SK-MEL-5 (cell line): ENCODE measurements around the gene KIAA0408. TPM values are rescaled to one million over a fixed set of nuclear protein-coding genes. Genes with fewer than 3 reads are reported as not detected.

ENCODE experiments used
- DNase-seq: peaks from one replicate; pipeline ENCODE4 v3.0.0-alpha.2; 2016; ENCODE audit warnings: low read depth, low spot score
- in situ Hi-C: cut with HindIII; loops from 2 replicates; pipeline ENCODE4 v1.10.0; 2016; ENCODE audit warnings: low sequenced_read_pairs, high pct_unique_total_duplicates, low pct_unique_long_range_greater_than_20kb
- total RNA-seq: library from RNA; depleted of rRNA; stranded (reverse); fragments of >200 nt; shearing (Covaris generic); gene quantifications from 2 replicates; pipeline ENCODE4 v1.2.3, GENCODE V29; 2014

Gene KIAA0408
- total RNA-seq, 1 experiment from 2014 or later, result 3.2 TPM

DNA sequence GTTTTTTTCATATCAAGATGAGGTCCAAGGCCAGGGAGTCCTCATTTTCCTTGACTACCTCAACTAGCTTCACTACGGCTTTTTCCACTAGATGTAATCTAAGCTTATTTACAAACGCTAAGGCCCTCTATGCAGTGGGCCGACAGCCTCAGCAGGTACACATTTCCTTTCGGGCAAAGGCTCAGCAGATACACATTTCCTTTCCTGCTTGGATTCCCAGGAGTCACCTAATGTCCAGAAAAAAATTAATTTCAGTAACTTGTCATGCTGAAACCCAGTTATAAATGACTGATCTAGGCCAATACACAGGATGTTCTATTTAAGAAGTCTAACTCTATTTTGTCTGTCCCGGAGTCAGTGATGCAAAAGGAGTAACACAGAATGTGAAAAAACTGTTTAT is 7.2 kb upstream of the KIAA0408 start:
- in situ Hi-C loops, result no loop called here
- DNase-seq, result no peak

GRCh38 chr6:127464881-127465459 is 5.8 kb upstream of the KIAA0408 start:
- peak; percentile 73 for DNase-seq

GRCh38 chr6:127464161-127464880 is 5.1 kb upstream of the KIAA0408 start:
- in situ Hi-C loops, result no loop called here
- no peak for DNase-seq

More at GRCh38 chr6:127464881-127465459, 5.8 kb upstream of the KIAA0408 start:
- in situ Hi-C loops, result no loop called here

GRCh38 chr6:127463056-127463455 is 3.9 kb upstream of the KIAA0408 start:
- in situ Hi-C loops, result no loop called here
- DNase-seq, result no peak

GRCh38 chr6:127462376-127462775 is 3.2 kb upstream of the KIAA0408 start:
- peak; percentile 47 for DNase-seq
- in situ Hi-C loops, result no loop called here

DNA sequence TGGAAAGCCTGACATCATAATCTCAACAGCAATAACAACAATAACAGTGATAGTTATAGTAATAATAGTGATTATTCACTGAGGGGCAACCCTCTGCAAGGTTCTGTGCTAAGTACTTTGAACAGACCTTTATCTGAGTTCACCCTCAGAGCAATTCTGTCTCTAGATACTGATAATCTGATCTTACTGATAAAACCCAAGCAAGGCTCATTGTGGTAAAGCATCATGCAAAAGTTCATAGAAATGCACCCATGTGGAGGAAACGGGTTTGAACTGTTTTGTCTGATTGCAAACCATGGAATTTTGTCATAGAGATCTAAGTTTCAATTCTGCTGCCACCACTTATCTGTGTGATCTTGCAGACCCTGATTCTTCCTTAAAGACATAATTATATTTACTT is 1.3 kb upstream of the KIAA0408 start:
- DNase-seq, result no peak
- in situ Hi-C loops, result no loop called here

- in situ Hi-C loops, result no loop called here
- DNase-seq, result peak; percentile 32
Measured at GRCh38 chr6:127458817-127459216, 372 bp downstream of the KIAA0408 start.

GRCh38 chr6:127458222-127458621 is 967 bp downstream of the KIAA0408 start:
- no peak for DNase-seq
- in situ Hi-C loops, result no loop called here

DNA sequence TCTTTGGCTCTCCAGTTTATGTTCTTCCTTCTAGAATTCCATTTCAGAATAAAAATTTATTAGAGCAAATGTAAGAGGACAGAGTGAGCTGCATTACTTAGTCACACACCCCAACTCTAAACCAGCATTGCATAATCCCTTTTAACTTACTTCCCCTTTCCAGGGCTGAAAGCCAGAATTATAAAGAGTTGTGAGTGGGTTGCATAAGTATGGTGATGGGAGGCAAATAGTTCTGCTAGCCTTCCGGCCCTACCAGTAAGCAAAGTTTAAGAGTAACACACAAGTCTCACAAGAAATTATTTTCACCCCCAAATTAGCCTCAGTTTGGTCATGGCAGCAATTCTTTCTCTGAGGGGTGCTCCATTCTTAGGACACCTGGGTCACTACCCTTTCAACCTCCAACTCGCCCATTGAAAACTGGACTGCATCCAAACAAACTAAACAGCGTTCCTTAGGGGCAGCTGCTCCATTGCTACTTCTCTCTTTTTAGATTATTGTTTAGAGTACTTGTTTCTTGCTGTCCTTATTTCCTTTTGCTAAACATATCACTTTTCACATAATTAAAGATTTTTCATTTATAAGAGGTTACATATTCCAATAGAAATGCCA is 1.6 kb downstream of the KIAA0408 start:
- DNase-seq, result no peak
- in situ Hi-C loops, result no loop called here

GRCh38 chr6:127456465-127456864 is 2.7 kb downstream of the KIAA0408 start:
- in situ Hi-C loops, result no loop called here
- no peak for DNase-seq

- DNase-seq, result no peak
- in situ Hi-C loops, result no loop called here
Measured at GRCh38 chr6:127453845-127454619, 5.2 kb downstream of the KIAA0408 start.

GRCh38 chr6:127452803-127453202 is 6.4 kb downstream of the KIAA0408 start:
- DNase-seq, result no peak
- in situ Hi-C loops, result no loop called here

GRCh38 chr6:127451388-127451787 is 7.8 kb downstream of the KIAA0408 start:
- in situ Hi-C loops, result no loop called here
- DNase-seq, result no peak

- DNase-seq, result no peak
- in situ Hi-C loops, result no loop called here
Measured at GRCh38 chr6:127447780-127448179, 11.4 kb downstream of the KIAA0408 start.

DNA sequence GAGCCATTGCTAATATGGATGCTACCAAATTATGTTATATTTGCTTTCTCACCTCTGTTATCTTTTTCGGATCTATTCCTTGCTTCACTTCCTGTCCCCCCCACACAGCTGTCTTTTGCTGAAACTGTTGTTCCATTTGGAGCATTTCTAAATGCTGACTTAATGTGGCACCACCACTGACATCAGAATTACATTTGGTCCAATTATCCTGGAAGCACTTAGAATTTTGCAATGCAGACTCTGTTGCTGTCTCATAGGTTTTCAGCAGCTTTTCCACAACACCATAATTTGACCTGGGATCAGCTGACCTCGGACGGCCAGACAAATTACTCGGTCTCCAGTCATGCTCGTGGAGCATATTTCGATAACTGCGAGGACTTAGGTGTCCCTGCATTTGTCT is 12.8 kb downstream of the KIAA0408 start:
- DNase-seq, result no peak
- in situ Hi-C loops, result no loop called here

DNA sequence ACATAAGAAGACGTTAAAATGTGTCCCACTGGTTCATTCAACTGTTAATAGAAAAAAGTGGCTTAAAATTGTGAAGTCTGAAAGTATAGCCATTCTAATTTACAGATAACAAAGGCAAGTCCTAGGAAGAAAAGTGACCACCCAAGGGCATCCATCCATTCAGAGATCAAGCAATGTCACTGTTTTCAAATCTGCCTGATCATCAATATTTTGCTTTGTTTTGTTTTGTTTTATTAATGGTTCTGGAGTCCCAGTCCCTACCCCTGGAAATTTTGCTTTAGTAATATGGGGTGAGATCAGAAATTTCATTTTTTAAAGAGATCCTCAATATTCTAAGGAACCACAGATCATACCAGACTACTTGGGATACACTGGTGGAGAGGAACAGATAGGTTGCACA is 17.3 kb downstream of the KIAA0408 start:
- no peak for DNase-seq
- in situ Hi-C loops, result no loop called here

DNA sequence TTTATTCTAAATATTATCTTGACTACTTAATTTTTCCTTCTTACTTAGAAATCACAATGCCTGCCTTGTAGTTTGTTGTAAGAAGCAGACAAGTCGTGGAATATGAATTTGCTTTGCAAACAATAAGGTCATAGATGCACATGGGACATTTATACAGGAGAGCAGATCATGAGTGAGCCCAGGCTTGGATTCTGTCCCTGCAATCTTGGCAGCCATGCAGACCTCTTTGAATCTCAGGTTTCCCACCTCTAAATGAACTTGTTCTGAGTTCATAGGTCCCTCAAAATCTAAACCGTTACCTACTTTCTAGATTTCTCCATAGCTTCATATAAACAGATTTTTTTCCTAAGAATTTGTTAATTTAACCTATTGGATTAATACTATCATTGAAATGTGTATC is 19.5 kb downstream of the KIAA0408 start:
- in situ Hi-C loops, result no loop called here
- DNase-seq, result peak; percentile 18

GRCh38 chr6:127436578-127437110 is 22.5 kb downstream of the KIAA0408 start:
- no peak for DNase-seq
- in situ Hi-C loops, result no loop called here
